GM12878 (cell line): ENCODE results near the gene SLC16A10.

ENCODE experiments used
- CREB1 ChIP-seq: IDR thresholded peaks from 2 replicates; pipeline ENCODE4 v1.6.1; 2012; ENCODE audit warnings: low read depth, mild to moderate bottlenecking, inconsistent platforms
- HCFC1 ChIP-seq: fragments of 150-350 bp; IDR thresholded peaks from 2 replicates; pipeline ENCODE4 v1.6.1; 2014; ENCODE audit warnings: low read length
- MYC ChIP-seq: IDR thresholded peaks from 2 replicates; pipeline ENCODE4 v1.6.1; 2011; ENCODE audit warnings: mild to moderate bottlenecking, low read length, moderate library complexity, inconsistent platforms; ENCODE audit not compliant: insufficient read depth, insufficient replicate concordance, insufficient read length, severe bottlenecking
- NFYB ChIP-seq: IDR thresholded peaks from 2 replicates; pipeline ENCODE4 v1.6.1; 2011; ENCODE audit warnings: low read depth, mild to moderate bottlenecking, low read length, improper control_type of control experiment, moderate library complexity; ENCODE audit not compliant: insufficient read depth
- POLR2A ChIP-seq: IDR thresholded peaks from 2 replicates; pipeline ENCODE4 v1.6.1; 2011; ENCODE audit warnings: low read depth, mild to moderate bottlenecking, low read length
- POLR2AphosphoS5 ChIP-seq: IDR thresholded peaks from 2 replicates; pipeline ENCODE4 v1.6.1; 2011; ENCODE audit warnings: mild to moderate bottlenecking, low read length, inconsistent platforms
- RCOR1 ChIP-seq: conservative IDR thresholded peaks from 2 replicates; pipeline ENCODE4 v1.6.1; 2012; ENCODE audit warnings: low read depth, low read length, improper control_type of control experiment
- RELA ChIP-seq: fragments of 450-650 bp; IDR thresholded peaks from 2 replicates; pipeline ENCODE4 v1.8.0; 2014; ENCODE audit warnings: borderline replicate concordance; ENCODE audit not compliant: partially characterized antibody
- TARDBP ChIP-seq: IDR thresholded peaks from 2 replicates; pipeline ENCODE4 v1.6.1; 2016; ENCODE audit warnings: borderline replicate concordance
- TCF12 ChIP-seq: IDR thresholded peaks from 2 replicates; pipeline ENCODE4 v1.6.1; 2011; ENCODE audit warnings: low read depth, mild to moderate bottlenecking, low read length
- YY1 ChIP-seq: IDR thresholded peaks from 2 replicates; pipeline ENCODE4 v1.6.1; 2011; ENCODE audit warnings: low read depth, mild to moderate bottlenecking, low read length
- TF ChIP-seq, protein P1 (sequence below): IDR thresholded peaks from 2 replicates; pipeline ENCODE4 v1.6.1; 2011; ENCODE audit warnings: low read depth, mild to moderate bottlenecking, low read length, moderate library complexity, borderline replicate concordance; ENCODE audit errors: extremely low read depth
- TF ChIP-seq, protein P2 (sequence below): fragments of 450-650 bp; IDR thresholded peaks from 2 replicates; pipeline ENCODE4 v1.6.1; 2017; ENCODE audit warnings: mild to moderate bottlenecking
- TF ChIP-seq, protein P3 (sequence below): IDR thresholded peaks from 2 replicates; pipeline ENCODE4 v1.6.1; 2011; ENCODE audit warnings: low read depth, low read length, improper control_type of control experiment, borderline replicate concordance

DNA sequence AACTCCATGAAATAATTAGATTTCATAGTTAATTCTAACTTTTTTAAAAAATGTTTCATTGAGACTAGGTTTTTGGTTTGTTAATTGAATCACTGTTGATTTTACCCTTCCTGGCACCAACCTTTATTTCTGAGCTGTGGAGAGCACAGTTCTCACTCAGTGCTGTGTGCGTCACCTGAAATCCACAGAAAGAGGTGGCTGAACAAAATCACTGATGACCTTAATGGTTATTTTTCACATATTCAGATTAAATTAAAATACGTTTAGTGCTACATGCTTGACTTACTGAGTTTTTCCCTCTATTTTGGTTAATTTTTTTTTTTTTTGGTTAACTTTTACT, 89.4 kb downstream of the SLC16A10 start:
- no peak for TF ChIP-seq POLR2AphosphoS5
- no peak for TF ChIP-seq HCFC1
- no peak for TF ChIP-seq CREB1
- TF ChIP-seq RELA, result no peak
- TF ChIP-seq YY1, result no peak
- TF ChIP-seq, protein P1, sequence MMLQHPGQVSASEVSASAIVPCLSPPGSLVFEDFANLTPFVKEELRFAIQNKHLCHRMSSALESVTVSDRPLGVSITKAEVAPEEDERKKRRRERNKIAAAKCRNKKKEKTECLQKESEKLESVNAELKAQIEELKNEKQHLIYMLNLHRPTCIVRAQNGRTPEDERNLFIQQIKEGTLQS, result no peak
- TF ChIP-seq, protein P2, sequence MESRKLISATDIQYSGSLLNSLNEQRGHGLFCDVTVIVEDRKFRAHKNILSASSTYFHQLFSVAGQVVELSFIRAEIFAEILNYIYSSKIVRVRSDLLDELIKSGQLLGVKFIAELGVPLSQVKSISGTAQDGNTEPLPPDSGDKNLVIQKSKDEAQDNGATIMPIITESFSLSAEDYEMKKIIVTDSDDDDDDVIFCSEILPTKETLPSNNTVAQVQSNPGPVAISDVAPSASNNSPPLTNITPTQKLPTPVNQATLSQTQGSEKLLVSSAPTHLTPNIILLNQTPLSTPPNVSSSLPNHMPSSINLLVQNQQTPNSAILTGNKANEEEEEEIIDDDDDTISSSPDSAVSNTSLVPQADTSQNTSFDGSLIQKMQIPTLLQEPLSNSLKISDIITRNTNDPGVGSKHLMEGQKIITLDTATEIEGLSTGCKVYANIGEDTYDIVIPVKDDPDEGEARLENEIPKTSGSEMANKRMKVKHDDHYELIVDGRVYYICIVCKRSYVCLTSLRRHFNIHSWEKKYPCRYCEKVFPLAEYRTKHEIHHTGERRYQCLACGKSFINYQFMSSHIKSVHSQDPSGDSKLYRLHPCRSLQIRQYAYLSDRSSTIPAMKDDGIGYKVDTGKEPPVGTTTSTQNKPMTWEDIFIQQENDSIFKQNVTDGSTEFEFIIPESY, result no peak
- no peak for TF ChIP-seq NFYB
- no peak for TF ChIP-seq POLR2A
- TF ChIP-seq MYC, result no peak
- no peak for TF ChIP-seq RCOR1
- no peak for TF ChIP-seq TARDBP
- TF ChIP-seq TCF12, result no peak
- TF ChIP-seq, protein P3, sequence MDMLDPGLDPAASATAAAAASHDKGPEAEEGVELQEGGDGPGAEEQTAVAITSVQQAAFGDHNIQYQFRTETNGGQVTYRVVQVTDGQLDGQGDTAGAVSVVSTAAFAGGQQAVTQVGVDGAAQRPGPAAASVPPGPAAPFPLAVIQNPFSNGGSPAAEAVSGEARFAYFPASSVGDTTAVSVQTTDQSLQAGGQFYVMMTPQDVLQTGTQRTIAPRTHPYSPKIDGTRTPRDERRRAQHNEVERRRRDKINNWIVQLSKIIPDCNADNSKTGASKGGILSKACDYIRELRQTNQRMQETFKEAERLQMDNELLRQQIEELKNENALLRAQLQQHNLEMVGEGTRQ, result no peak
